ENCODE results near the gene SLC25A42. TPM values are rescaled to one million over a fixed set of nuclear protein-coding genes. Genes with fewer than 3 reads are reported as not detected.
A peak's percentile ranks its signal among the peaks of the same experiment; 100 is the strongest.

The SLC25A42 gene
- total and polyA plus RNA-seq, 2 of the 13 experiments (the other 11 are each of a cell fraction or from before 2014, with no cell fraction given): 12.8 to 18.3 TPM

- TF ChIP-seq CTCF (CRISPR knock-in tag; IDR thresholded peaks at IDR 0.05) (peak; percentile 88), MTERF4 (CRISPR knock-in tag; IDR thresholded peaks at IDR 0.05) (no peak), ZNF580 (CRISPR knock-in tag; IDR thresholded peaks at IDR 0.05; ENCODE audit: borderline replicate concordance, low read depth) (no peak), RFX5 (IDR thresholded peaks at IDR 0.05; ENCODE audit: low read depth, low read length) (no peak), ZBTB37 (CRISPR knock-in tag; IDR thresholded peaks at IDR 0.05) (no peak), ZBTB40 (IDR thresholded peaks at IDR 0.05) (no peak), ZBTB40 (CRISPR knock-in tag; IDR thresholded peaks at IDR 0.05) (no peak), TBX2 (CRISPR knock-in tag; IDR thresholded peaks at IDR 0.05; ENCODE audit: borderline replicate concordance) (peak; percentile 29; the same call in 1 of the 2 replicates), TFDP1 (CRISPR knock-in tag; IDR thresholded peaks at IDR 0.05; ENCODE audit: borderline replicate concordance) (no peak), PREB (CRISPR knock-in tag; IDR thresholded peaks at IDR 0.05) (no peak)
Measured at GRCh38 chr19:19053508-19054314, 10.1 kb upstream of the SLC25A42 start (continued).

All from HepG2 (cell line).